GM12875 (cell line): ENCODE measurements around the gene OTOS.

ENCODE experiments used
- H3K4me3 ChIP-seq: one replicate; pipeline ENCODE4 v1.5.1; 2011; ENCODE audit warnings: low read depth, low read length, control low read depth
- TF ChIP-seq, protein P1 (sequence below): IDR thresholded peaks from 2 replicates; pipeline ENCODE4 v1.5.1; 2011; ENCODE audit warnings: low read depth, mild to moderate bottlenecking, control low read depth, inconsistent platforms, low read length, moderate library complexity, borderline replicate concordance; ENCODE audit not compliant: insufficient read depth

The OTOS gene

DNA sequence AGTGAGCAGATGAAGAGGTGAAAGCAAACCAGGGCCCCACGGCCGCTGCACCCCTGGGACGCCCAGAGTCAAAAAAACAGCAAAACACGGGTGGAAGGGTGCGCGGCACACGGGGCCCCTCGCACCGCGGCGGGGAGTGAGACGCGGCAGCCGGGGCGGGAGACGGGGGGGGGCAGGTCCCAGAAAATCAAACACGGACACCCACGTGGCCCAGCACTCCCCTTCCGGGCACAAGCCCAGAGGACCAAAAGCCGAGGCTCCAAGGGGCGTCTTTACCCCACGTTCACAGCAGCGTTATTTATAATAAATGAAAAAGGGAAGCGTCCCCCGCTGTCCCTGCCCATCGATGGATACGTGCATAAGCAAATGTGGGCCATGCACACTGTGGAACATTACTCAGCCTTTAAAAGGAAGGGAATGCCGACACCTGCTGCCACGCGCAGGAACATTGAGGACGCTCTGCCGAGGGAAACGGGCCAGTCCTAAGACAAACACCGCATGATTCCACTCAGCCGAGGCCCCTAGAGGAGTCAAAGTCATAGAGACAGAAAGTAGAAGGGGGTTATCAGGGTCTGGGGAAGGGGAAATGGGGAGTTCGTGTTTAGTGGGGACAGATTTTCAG is 3.7 kb downstream of the OTOS start:
- TF ChIP-seq, protein P1, sequence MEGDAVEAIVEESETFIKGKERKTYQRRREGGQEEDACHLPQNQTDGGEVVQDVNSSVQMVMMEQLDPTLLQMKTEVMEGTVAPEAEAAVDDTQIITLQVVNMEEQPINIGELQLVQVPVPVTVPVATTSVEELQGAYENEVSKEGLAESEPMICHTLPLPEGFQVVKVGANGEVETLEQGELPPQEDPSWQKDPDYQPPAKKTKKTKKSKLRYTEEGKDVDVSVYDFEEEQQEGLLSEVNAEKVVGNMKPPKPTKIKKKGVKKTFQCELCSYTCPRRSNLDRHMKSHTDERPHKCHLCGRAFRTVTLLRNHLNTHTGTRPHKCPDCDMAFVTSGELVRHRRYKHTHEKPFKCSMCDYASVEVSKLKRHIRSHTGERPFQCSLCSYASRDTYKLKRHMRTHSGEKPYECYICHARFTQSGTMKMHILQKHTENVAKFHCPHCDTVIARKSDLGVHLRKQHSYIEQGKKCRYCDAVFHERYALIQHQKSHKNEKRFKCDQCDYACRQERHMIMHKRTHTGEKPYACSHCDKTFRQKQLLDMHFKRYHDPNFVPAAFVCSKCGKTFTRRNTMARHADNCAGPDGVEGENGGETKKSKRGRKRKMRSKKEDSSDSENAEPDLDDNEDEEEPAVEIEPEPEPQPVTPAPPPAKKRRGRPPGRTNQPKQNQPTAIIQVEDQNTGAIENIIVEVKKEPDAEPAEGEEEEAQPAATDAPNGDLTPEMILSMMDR: no peak

DNA sequence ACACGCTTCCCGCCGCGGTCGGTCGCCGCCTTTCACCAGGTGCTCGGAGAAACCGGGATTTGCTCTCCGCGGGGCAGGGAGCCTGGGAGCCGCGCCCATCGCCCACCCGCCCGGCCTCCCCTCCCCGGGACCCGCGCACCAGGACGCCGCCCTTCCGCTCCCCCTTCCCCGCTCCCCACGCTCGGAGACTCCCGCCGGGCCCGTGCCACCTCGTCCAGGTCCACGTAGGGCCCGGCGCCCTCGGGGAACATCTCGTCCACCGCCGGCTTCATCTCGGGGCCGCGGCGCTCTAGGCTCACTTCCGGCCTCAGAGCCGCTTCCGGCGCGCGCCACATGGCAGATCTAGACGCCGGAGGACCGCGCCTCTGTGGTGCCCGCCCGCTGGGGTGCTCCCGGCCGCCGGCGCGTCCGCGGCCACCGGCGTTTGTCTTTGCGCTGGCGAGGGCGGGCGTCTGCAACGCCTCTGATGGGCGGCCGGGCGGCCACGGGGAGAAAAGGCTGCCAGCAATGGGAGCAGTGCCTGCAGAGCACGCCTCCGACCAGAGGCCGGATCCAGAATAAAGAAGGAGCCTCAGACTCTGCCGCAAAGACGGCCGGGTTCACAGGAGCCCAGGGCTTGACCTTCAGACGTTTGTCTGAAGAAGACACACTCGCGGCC is 4.3 kb downstream of the OTOS start, which contains the start of gene COPS9:
COPS9 (minus strand) TSS at position 293 of the 658 bp plus-strand sequence; CDS start at position 272, 21 bp downstream.
- peak within 1 kb of the TSS; percentile 67 for H3K4me3 ChIP-seq
- TF ChIP-seq, protein P1: no peak

More for the DNA sequence above, 3.7 kb downstream of the OTOS start:
- peak overlapping the region; percentile 67 for H3K4me3 ChIP-seq

DNA sequence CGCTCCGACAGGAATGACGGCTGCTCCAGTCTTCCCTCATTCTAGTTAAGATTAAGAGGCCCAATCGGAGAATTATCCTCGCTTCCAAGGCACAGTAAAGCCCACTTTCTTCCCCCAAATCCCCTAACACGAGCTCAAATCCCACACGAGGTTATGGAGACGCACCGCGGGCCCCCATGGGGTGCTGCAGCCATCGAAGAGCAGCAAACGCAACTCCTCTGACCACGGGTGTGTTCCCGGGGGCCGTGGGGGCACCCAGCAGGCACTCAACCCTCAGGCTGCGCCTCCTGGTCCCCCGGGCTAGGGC is 4.8 kb downstream of the OTOS start:
- H3K4me3 ChIP-seq: peak overlapping the region; percentile 67
- TF ChIP-seq, protein P1: no peak

DNA sequence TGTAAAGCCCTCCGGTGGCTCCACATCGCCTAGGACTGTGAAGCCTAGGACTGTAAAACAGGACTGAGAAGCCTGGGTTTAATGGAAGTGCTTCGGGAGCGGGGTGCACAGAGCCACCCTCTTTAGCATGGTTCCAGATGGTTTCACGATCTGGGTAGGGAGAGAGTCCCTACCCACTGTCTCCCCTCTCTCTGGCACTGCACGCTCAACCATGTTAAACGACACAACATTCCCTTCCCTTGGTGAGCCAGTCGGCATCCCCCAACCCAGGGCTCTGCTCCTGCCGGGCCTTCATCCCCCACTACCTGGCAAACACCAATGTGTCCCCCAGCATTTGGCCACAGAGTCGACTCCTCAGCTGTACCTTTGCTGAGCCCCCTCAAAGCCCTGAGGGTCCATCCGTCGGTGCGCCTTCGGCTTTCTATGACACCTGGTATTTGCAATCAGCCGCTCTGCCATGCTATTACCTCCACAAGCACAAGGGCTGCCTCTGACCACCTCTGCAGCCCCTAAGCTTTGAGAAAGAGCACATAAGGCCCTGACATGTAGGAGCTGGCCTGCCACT is 5.4 kb downstream of the OTOS start:
- peak overlapping the region; percentile 67 for H3K4me3 ChIP-seq
- TF ChIP-seq, protein P1: no peak

DNA sequence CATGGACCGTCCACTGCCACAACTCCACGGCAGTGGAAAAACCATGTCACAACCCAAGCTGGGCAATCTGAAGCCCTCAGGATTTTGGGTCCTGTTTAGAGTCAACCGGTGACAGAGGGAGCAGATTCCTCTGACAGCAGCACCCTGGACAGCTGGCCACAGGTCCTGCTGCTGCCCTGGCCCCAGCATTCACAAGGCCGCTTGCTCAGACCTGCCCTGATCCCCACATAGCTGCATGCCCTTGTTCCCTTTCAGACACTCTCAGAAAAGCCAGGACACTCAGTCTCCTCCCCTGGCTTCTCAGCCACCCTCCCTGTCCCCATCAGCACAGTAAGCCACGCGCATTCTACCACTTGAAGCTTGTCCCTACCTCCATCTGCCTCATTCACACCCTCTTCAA is 6.0 kb downstream of the OTOS start:
- H3K4me3 ChIP-seq: no peak overlapping the region
- TF ChIP-seq, protein P1: no peak

DNA sequence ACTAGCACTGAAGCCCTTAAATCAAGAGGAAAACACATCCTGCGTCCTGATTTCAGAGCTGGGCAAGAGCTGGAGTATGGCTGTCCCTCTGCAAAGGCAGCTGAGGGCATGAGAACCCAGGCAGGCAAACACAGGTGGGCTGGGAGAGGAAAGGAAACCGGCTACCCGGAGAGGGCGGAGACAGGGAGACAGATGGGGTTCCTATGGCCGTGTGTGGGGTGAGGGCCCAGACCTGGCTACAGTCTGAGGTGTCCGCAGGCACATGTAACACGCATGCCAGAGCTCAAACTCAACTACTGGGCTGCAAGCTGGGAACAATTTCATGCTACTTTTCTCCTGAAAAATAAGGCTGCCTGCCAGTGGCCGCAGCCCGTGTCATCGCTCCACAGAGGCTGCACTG is 7.1 kb downstream of the OTOS start:
- TF ChIP-seq, protein P1: no peak
- no peak overlapping the region for H3K4me3 ChIP-seq

DNA sequence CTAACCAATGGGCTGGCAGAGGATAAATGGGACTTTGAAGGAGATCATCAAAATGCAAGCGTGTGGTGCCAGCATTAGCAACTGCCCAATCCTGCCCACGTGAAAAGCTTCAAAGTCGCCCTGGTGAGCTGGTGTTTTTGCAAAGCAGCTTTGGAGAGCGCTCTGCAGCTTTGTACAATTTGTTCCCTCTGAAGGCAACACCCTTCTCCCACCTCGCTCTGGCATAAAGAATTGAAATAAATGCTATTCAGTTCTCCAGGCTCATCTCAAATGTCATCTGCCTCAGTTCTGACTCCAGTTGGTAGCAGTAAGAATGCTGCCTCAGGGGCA is 7.8 kb downstream of the OTOS start:
- no peak overlapping the region for H3K4me3 ChIP-seq
- TF ChIP-seq, protein P1: no peak
